Measurements from ENCODE around the gene C17orf113.

- TF ChIP-seq POLR2AphosphoS5 (IDR thresholded peaks at IDR 0.05; ENCODE audit: borderline replicate concordance, low read depth, low read length) (no peak), FOXP2 (optimal IDR thresholded peaks at IDR 0.05; ENCODE audit: control extremely low read depth, extremely low read length, insufficient read depth) (no peak)
These were observed 46.1 kb upstream of the C17orf113 start for GRCh38 chr17:42096360-42097111.
